HCT116 (cell line): ENCODE results near the gene CNTNAP5. TPM values are rescaled to one million over a fixed set of nuclear protein-coding genes. Genes with fewer than 3 reads are reported as not detected.

Source experiments
- ATAC-seq: fragments of 200-7000 bp; cut with Tn5 transposase; 2 replicates; pipeline ENCODE4 v1.9.1; 2020; ENCODE audit warnings: mild to moderate bottlenecking, moderate library complexity
- BruUV-seq: library from RNA; stranded (reverse); fragments of 400-500 nt; replicated peaks from 2 replicates; lab custom pipeline; 2021; lab: Mats Ljungman, UMichigan
- CTCF ChIA-PET: fragments of 300-600 bp; sonication (Branson Sonifier 250); formaldehyde crosslinking; loops from one replicate; lab custom pipeline; 2021; ENCODE audit warnings: antibody characterized with exemption; lab: Charles Lee
- POLR2A ChIA-PET: fragments of 300-600, 350-600 bp; sonication (Branson Sonifier 250); formaldehyde crosslinking; loops from one replicate; lab custom pipeline; 2021; ENCODE audit warnings: antibody characterized with exemption; lab: Charles Lee
- RAD21 ChIA-PET, 2 experiments: fragments of 300-600 bp; sonication (Branson Sonifier 250); formaldehyde crosslinking; loops; one replicate each; lab custom pipeline; 2023; ENCODE audit warnings: low total read pairs in 2 of 2; ENCODE audit not compliant: uncharacterized antibody in 2 of 2, unreplicated experiment in 2 of 2, low non-redundant PET in 1 of 2; lab: Charles Lee
- DNase-seq: peaks from one replicate; pipeline ENCODE4 v3.0.0-alpha.2; 2010; ENCODE audit warnings: low read depth, low spot score
- H2AFZ ChIP-seq: fragments of 200-600 bp; shearing (Covaris generic), sonication (generic); 2 replicates; pipeline ENCODE4 v1.6.1; 2017; ENCODE audit warnings: low read depth, mixed run types, mixed read lengths, antibody characterized with exemption, low read length; ENCODE audit not compliant: poor library complexity, severe bottlenecking
- H3K27ac ChIP-seq: 2 replicates; pipeline ENCODE4 v1.5.1; 2012; ENCODE audit warnings: low read depth, low read length
- H3K27me3 ChIP-seq: fragments of 200-600 bp; sonication (generic); 2 replicates; pipeline ENCODE4 v1.6.1; 2016; ENCODE audit warnings: mixed run types, low read length, mixed read lengths; ENCODE audit not compliant: insufficient read depth
- H3K36me3 ChIP-seq, 2 experiments: fragments of 200-500 bp in 1 of 2; fragments of 200-600 bp in 1 of 2; sonication (Bioruptor generic) in 1 of 2; sonication (generic) in 1 of 2; 2 replicates each; pipeline versions ENCODE4 v1.5.1 to v1.6.1; 2014 to 2016; ENCODE audit warnings: low read length in 2 of 2, inconsistent platforms in 1 of 2, mixed read lengths in 1 of 2, mixed run types in 1 of 2; ENCODE audit not compliant: insufficient read depth in 2 of 2, control insufficient read depth in 1 of 2
- H3K4me1 ChIP-seq, 2 experiments: fragments of 200-600 bp in 1 of 2; sonication (generic) in 1 of 2; 2 replicates each; pipeline versions ENCODE4 v1.5.1 to v1.6.1; 2012 to 2017; ENCODE audit warnings: low read length in 2 of 2, inconsistent platforms in 1 of 2, mild to moderate bottlenecking in 1 of 2, mixed read lengths in 1 of 2, mixed run types in 1 of 2, moderate library complexity in 1 of 2; ENCODE audit not compliant: insufficient read depth in 2 of 2, control insufficient read depth in 1 of 2
- H3K4me2 ChIP-seq: fragments of 200-600 bp; sonication (generic); 2 replicates; pipeline ENCODE4 v1.6.1; 2017; ENCODE audit warnings: mixed run types, low read length, mixed read lengths
- H3K4me3 ChIP-seq, 2 experiments: fragments of 200-600 bp in 1 of 2; sonication (generic) in 1 of 2; replicated peaks in 1 of 2; 2 replicates each; pipeline ENCODE4 v1.5.1; 2011 to 2016; ENCODE audit warnings: low read length in 2 of 2, control low read depth in 1 of 2, low read depth in 1 of 2, mild to moderate bottlenecking in 1 of 2, mixed read lengths in 1 of 2, mixed run types in 1 of 2
- H3K79me2 ChIP-seq: fragments of 200-600 bp; sonication (generic); 2 replicates; pipeline ENCODE4 v1.6.1; 2017; ENCODE audit warnings: mild to moderate bottlenecking, mixed run types, low read length, moderate library complexity, mixed read lengths; ENCODE audit not compliant: insufficient read depth
- H3K9ac ChIP-seq: fragments of 200-600 bp; sonication (generic); 2 replicates; pipeline ENCODE4 v1.6.1; 2016; ENCODE audit warnings: low read length, mixed read lengths
- H3K9me2 ChIP-seq: fragments of 200-600 bp; sonication (generic), shearing (Covaris generic); 2 replicates; pipeline ENCODE4 v1.6.1; 2017; ENCODE audit warnings: mixed run types, mild to moderate bottlenecking, moderate library complexity; ENCODE audit not compliant: insufficient read depth
- H3K9me3 ChIP-seq, 2 experiments: fragments of 200-500 bp in 1 of 2; fragments of 200-600 bp in 1 of 2; sonication (Bioruptor generic) in 1 of 2; sonication (generic) in 1 of 2; 2 replicates each; pipeline ENCODE4 v1.6.1; 2014 to 2017; ENCODE audit warnings: low read length in 2 of 2, mixed read lengths in 2 of 2, inconsistent platforms in 1 of 2, low read depth in 1 of 2, mild to moderate bottlenecking in 1 of 2, mixed run types in 1 of 2, moderate library complexity in 1 of 2; ENCODE audit not compliant: control insufficient read depth in 1 of 2, insufficient read depth in 1 of 2
- H4K20me1 ChIP-seq: fragments of 200-600 bp; sonication (generic), shearing (Covaris generic); 2 replicates; pipeline ENCODE4 v1.6.1; 2017; ENCODE audit warnings: mixed run types, mild to moderate bottlenecking, moderate library complexity; ENCODE audit not compliant: insufficient read depth
- ATF3 ChIP-seq: IDR thresholded peaks from 2 replicates; pipeline ENCODE4 v1.6.1; 2012
- CBX3 ChIP-seq: IDR thresholded peaks from 2 replicates; pipeline ENCODE4 v1.6.1; 2012; ENCODE audit warnings: low read depth
- CEBPB ChIP-seq: IDR thresholded peaks from 2 replicates; pipeline ENCODE4 v1.6.1; 2012; ENCODE audit warnings: low read depth
- CTCF ChIP-seq, 3 experiments: fragments of 200-600 bp in 1 of 3; sonication (generic) in 1 of 3; IDR thresholded peaks in 2 of 3; conservative IDR thresholded peaks in 1 of 3; 2 replicates each; pipeline ENCODE4 v1.5.1; 2012 to 2017; ENCODE audit warnings: low read depth in 2 of 3, low read length in 2 of 3, antibody characterized with exemption in 1 of 3, borderline replicate concordance in 1 of 3, control low read depth in 1 of 3, mild to moderate bottlenecking in 1 of 3, mixed read lengths in 1 of 3, mixed run types in 1 of 3, moderate library complexity in 1 of 3; ENCODE audit not compliant: insufficient read depth in 1 of 3
- EZH2 ChIP-seq: fragments of 200-600 bp; sonication (generic); IDR thresholded peaks from 2 replicates; pipeline ENCODE4 v1.6.1; 2017; ENCODE audit warnings: antibody characterized with exemption, mixed run types
- EZH2phosphoT487 ChIP-seq: fragments of 200-600 bp; IDR thresholded peaks from 2 replicates; pipeline ENCODE4 v1.6.1; 2018; ENCODE audit warnings: antibody characterized with exemption, borderline replicate concordance
- FOSL1 ChIP-seq: IDR thresholded peaks from 2 replicates; pipeline ENCODE4 v1.6.1; 2012; ENCODE audit warnings: low read depth
- JUND ChIP-seq: IDR thresholded peaks from 2 replicates; pipeline ENCODE4 v1.6.1; 2012
- MAX ChIP-seq: IDR thresholded peaks from 2 replicates; pipeline ENCODE4 v1.6.1; 2012
- SIN3A ChIP-seq: IDR thresholded peaks from 2 replicates; pipeline ENCODE4 v1.6.1; 2012; ENCODE audit warnings: low read depth
- SP1 ChIP-seq: IDR thresholded peaks from 2 replicates; pipeline ENCODE4 v1.6.1; 2012; ENCODE audit warnings: low read depth
- YY1 ChIP-seq: IDR thresholded peaks from 2 replicates; pipeline ENCODE4 v1.6.1; 2011; ENCODE audit warnings: low read length, low read depth, moderate library complexity, mild to moderate bottlenecking; ENCODE audit not compliant: insufficient replicate concordance; ENCODE audit errors: extremely low read depth
- ZBTB33 ChIP-seq: IDR thresholded peaks from 2 replicates; pipeline ENCODE4 v1.6.1; 2011; ENCODE audit warnings: mild to moderate bottlenecking, low read length, moderate library complexity; ENCODE audit not compliant: insufficient replicate concordance; ENCODE audit errors: extremely low read depth
- ZFX ChIP-seq: fragments of 450-650 bp; IDR thresholded peaks from 2 replicates; pipeline ENCODE4 v1.6.1; 2017
- ZNF274 ChIP-seq: fragments of 200-500 bp; sonication (Bioruptor generic); IDR thresholded peaks from 2 replicates; pipeline ENCODE4 v1.6.1; 2014; ENCODE audit warnings: mild to moderate bottlenecking, low read depth, low read length, inconsistent platforms
- intact Hi-C: fragments of 100-400 bp; cut with micrococcal nuclease; formaldehyde crosslinking; loops from 2 replicates; pipeline ENCODE4 v1.10.0; 2022
- total RNA-seq: library from RNA; stranded (reverse); gene quantifications from one replicate; pipeline ENCODE4 v1.2.1, GENCODE V29; 2021; ENCODE audit not compliant: unreplicated experiment

Gene CNTNAP5
- total RNA-seq, 1 experiment from 2014 or later, result not detected

- ATAC-seq, result no peak
- H3K9me3 ChIP-seq, result peaks cover 0 to 27% of the 10 kb centered on the region in 2 experiments; a peak in 3 of 4 replicates
- no peaks in the 10 kb centered on the region for H3K79me2 ChIP-seq
- ChIA-PET RAD21 (no interaction called here), POLR2A (no interaction called here), CTCF (no interaction called here)
- no peaks in the 10 kb centered on the region for H3K9me2 ChIP-seq
- no peaks in the 10 kb centered on the region for H3K36me3 ChIP-seq
- H3K4me3 ChIP-seq, result no peak overlapping the region
- H4K20me1 ChIP-seq, result no peaks in the 10 kb centered on the region
- H3K9ac ChIP-seq, result no peak overlapping the region
- H3K4me1 ChIP-seq, result no peaks in the 10 kb centered on the region
- no peak overlapping the region for H3K27ac ChIP-seq
- no peak overlapping the region for H2AFZ ChIP-seq
- H3K27me3 ChIP-seq, result no peaks in the 10 kb centered on the region
- intact Hi-C loops, result no loop called here
- TF ChIP-seq CBX3 (no peak), ATF3 (no peak)
- TF ChIP-seq, all 23 proteins: peak for 0
- BruUV-seq, result no TSS peak
- H3K4me2 ChIP-seq, result no peak overlapping the region
- DNase-seq, result no peak
These were observed 55.4 kb downstream of the CNTNAP5 start for GRCh38 chr2:124080281-124081153.

- H3K4me2 ChIP-seq, result no peak overlapping the region
- no peaks in the 10 kb centered on the region for H3K36me3 ChIP-seq
- ChIA-PET POLR2A (no interaction called here), RAD21 (no interaction called here), CTCF (no interaction called here)
- no peak overlapping the region for H3K9ac ChIP-seq
- H3K4me1 ChIP-seq, result no peaks in the 10 kb centered on the region
- no peak overlapping the region for H2AFZ ChIP-seq
- H3K9me2 ChIP-seq, result no peaks in the 10 kb centered on the region
- intact Hi-C loops, result no loop called here
- no peaks in the 10 kb centered on the region for H4K20me1 ChIP-seq
- H3K79me2 ChIP-seq, result no peaks in the 10 kb centered on the region
- peaks cover 0 to 20% of the 10 kb centered on the region in 2 experiments; a peak in 3 of 4 replicates for H3K9me3 ChIP-seq
- DNase-seq (no peak), ATAC-seq (no peak)
- no peaks in the 10 kb centered on the region for H3K27me3 ChIP-seq
- no peak overlapping the region for H3K4me3 ChIP-seq
- H3K27ac ChIP-seq, result no peak overlapping the region
- no TSS peak for BruUV-seq
- TF ChIP-seq CTCF (IDR thresholded peaks at IDR 0.05 in 2 of 3, conservative IDR thresholded peaks at IDR 0.05 in 1 of 3; ENCODE audit: borderline replicate concordance in 1 of 3, insufficient read depth in 1 of 3, low read depth in 2 of 3, low read length in 2 of 3) (no peak), SP1 (no peak), YY1 (no peak), CEBPB (no peak), SIN3A (no peak), MAX (no peak), FOSL1 (no peak), ZFX (no peak), JUND (no peak), ZBTB33 (no peak), EZH2 (no peak), ZNF274 (no peak), EZH2phosphoT487 (no peak)
These were observed 56.1 kb downstream of the CNTNAP5 start for GRCh38 chr2:124081154-124081716.
